ENCODE measurements around the gene KDM7A.
A peak's percentile ranks its signal among the peaks of the same experiment; 100 is the strongest.

Gene KDM7A

GRCh38 chr7:140062118-140062527 is 114.7 kb downstream of the KDM7A start:
- TF ChIP-seq POLR2A (IDR thresholded peaks at IDR 0.05; ENCODE audit: extremely low read depth, insufficient read length): no peak
- TF ChIP-seq, protein P1, sequence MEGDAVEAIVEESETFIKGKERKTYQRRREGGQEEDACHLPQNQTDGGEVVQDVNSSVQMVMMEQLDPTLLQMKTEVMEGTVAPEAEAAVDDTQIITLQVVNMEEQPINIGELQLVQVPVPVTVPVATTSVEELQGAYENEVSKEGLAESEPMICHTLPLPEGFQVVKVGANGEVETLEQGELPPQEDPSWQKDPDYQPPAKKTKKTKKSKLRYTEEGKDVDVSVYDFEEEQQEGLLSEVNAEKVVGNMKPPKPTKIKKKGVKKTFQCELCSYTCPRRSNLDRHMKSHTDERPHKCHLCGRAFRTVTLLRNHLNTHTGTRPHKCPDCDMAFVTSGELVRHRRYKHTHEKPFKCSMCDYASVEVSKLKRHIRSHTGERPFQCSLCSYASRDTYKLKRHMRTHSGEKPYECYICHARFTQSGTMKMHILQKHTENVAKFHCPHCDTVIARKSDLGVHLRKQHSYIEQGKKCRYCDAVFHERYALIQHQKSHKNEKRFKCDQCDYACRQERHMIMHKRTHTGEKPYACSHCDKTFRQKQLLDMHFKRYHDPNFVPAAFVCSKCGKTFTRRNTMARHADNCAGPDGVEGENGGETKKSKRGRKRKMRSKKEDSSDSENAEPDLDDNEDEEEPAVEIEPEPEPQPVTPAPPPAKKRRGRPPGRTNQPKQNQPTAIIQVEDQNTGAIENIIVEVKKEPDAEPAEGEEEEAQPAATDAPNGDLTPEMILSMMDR (IDR thresholded peaks at IDR 0.05; ENCODE audit: low read depth, low read length): no peak
- no peak for TF ChIP-seq MYC (IDR thresholded peaks at IDR 0.05; ENCODE audit: low read depth, low read length)
- no peak for TF ChIP-seq MAX (IDR thresholded peaks at IDR 0.05; ENCODE audit: low read depth, low read length)
- peak overlapping the region; percentile 74 for H3K4me3 ChIP-seq (ENCODE audit: low read depth, low read length)
- peak; percentile 67 for DNase-seq (ENCODE audit: low read depth)

DNA sequence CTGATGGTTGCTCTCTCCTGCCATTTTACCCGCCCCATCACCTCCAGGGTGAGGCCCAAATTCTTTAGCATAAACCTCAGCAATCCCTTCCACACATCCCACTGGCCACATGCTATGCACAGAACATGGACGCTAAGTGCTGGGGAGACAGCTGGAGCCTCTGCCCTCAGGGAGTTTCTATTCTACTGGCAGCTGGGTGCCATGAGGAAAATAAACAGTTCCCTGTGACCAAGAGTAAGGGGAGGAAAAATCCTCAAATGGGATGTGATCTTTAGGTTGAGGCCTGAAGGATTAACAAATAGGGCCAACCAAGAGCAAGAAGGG is 115.2 kb downstream of the KDM7A start:
- DNase-seq (ENCODE audit: low read depth): peak; percentile 38

GRCh38 chr7:140060788-140061606 is 115.8 kb downstream of the KDM7A start:
- peak overlapping the region; percentile 74 for H3K4me3 ChIP-seq (ENCODE audit: low read depth, low read length)
- TF ChIP-seq, protein P1 (IDR thresholded peaks at IDR 0.05; ENCODE audit: low read depth, low read length): no peak
- TF ChIP-seq MYC (IDR thresholded peaks at IDR 0.05; ENCODE audit: low read depth, low read length): no peak
- no peak for TF ChIP-seq MAX (IDR thresholded peaks at IDR 0.05; ENCODE audit: low read depth, low read length)
- no peak for TF ChIP-seq POLR2A (IDR thresholded peaks at IDR 0.05; ENCODE audit: extremely low read depth, insufficient read length)
- DNase-seq (ENCODE audit: low read depth): peak; percentile 28

More for the DNA sequence above, 115.2 kb downstream of the KDM7A start:
- no peak for TF ChIP-seq POLR2A (IDR thresholded peaks at IDR 0.05; ENCODE audit: extremely low read depth, insufficient read length)
- H3K4me3 ChIP-seq (ENCODE audit: low read depth, low read length): peak overlapping the region; percentile 74

DNA sequence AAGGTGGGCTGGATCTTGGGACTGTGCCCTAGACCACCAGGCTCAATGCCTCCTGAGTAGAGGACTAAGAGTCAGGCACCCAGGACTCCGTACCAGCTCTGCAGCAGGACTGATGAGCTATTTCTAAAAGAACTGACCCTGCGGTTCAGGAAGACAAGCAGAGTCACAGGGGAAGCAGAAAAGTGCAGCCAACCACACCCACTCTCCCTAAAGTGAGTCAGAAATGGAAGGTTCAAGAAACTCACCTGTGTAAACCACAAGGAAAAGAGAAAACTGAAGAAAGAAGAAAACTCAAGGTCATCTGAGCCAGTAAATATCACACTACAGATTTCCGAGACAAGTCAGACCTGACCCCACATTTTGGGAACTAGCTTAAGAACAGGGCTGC is 116.5 kb downstream of the KDM7A start:
- TF ChIP-seq POLR2A (IDR thresholded peaks at IDR 0.05; ENCODE audit: extremely low read depth, insufficient read length): no peak
- TF ChIP-seq, protein P1 (IDR thresholded peaks at IDR 0.05; ENCODE audit: low read depth, low read length): no peak
- TF ChIP-seq MYC (IDR thresholded peaks at IDR 0.05; ENCODE audit: low read depth, low read length): no peak
- no peak for TF ChIP-seq MAX (IDR thresholded peaks at IDR 0.05; ENCODE audit: low read depth, low read length)
- H3K4me3 ChIP-seq (ENCODE audit: low read depth, low read length): no peak overlapping the region
- DNase-seq (ENCODE audit: low read depth): no peak

DNA sequence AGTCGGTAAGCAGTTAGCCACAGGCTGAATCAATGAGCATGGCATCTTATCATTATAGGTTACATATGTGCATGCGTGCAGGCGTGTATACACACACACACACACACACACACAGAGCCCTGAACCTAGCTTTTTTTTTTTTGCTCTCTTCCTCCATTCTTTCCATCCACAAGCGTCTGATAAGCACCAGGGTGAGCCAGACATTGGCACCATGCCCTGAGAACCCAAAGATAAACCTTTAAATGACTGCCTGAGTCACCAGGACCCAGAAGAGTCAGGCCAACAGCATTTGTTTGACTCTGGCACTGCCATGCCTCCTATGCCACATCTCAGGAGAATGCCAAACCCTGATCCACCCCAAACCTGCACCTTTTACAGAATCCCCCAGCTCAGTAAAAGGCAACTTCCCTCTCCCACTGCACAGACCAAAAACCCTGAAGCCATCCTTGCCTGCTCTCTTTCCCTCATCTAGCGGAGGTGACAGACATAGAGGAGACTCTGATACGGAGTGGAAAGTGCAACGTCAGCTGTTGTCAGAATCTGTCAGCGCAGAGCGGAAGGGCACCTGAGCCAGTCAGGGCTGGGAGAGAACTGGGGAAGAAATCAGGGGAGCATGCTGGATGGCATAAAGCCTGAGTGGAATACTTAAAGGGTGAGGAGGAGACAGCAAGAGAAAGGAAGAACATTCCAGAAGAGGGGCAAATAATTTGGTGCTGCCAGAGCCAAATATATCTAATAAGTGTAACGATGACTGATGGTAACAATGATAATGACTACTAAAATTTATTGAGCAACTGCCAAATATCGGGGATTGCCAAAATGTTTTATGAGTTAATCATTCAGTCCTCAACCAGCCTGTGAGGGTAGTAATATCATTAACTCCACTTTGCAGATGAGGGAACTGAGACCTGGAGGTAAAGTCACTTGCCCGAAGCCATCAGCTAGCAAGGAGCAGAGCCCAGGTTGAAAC is 117.2 kb downstream of the KDM7A start:
- H3K4me3 ChIP-seq (ENCODE audit: low read depth, low read length): no peak overlapping the region
- DNase-seq (ENCODE audit: low read depth): peak; percentile 21

More for the DNA sequence above, 117.2 kb downstream of the KDM7A start:
- TF ChIP-seq MYC (IDR thresholded peaks at IDR 0.05; ENCODE audit: low read depth, low read length) (no peak), POLR2A (IDR thresholded peaks at IDR 0.05; ENCODE audit: extremely low read depth, insufficient read length) (no peak), MAX (IDR thresholded peaks at IDR 0.05; ENCODE audit: low read depth, low read length) (no peak)
- TF ChIP-seq, protein P1 (IDR thresholded peaks at IDR 0.05; ENCODE audit: low read depth, low read length): no peak

Data from NB4 (cell line).